Karpas-422 (cell line): ENCODE data around the gene DDX49. TPM values are rescaled to one million over a fixed set of nuclear protein-coding genes. Genes with fewer than 3 reads are reported as not detected.

ENCODE experiments used
- DNase-seq: peaks from one replicate; pipeline ENCODE4 v3.0.0-alpha.2; 2015
- H2AFZ ChIP-seq: fragments of 200-600 bp; sonication (generic); 2 replicates; pipeline ENCODE4 v1.6.1; 2014; ENCODE audit warnings: antibody characterized with exemption, low read length, mixed read lengths
- H3K27ac ChIP-seq: fragments of 200-600 bp; sonication (generic); 2 replicates; pipeline ENCODE4 v1.5.1; 2014; ENCODE audit warnings: mild to moderate bottlenecking, low read length, moderate library complexity
- H3K27me3 ChIP-seq: fragments of 200-600 bp; sonication (generic); 2 replicates; pipeline ENCODE4 v1.6.1; 2014; ENCODE audit warnings: low read length, mixed read lengths
- H3K36me3 ChIP-seq: fragments of 200-600 bp; sonication (generic); 2 replicates; pipeline ENCODE4 v1.6.1; 2014; ENCODE audit warnings: low read length, mixed read lengths; ENCODE audit not compliant: insufficient read depth
- H3K4me1 ChIP-seq: fragments of 200-600 bp; sonication (generic); 2 replicates; pipeline ENCODE4 v1.6.1; 2014; ENCODE audit warnings: mild to moderate bottlenecking, low read length, mixed read lengths
- H3K4me2 ChIP-seq: fragments of 200-600 bp; sonication (generic); 2 replicates; pipeline ENCODE4 v1.6.1; 2014; ENCODE audit warnings: low read length, low read depth, mild to moderate bottlenecking; ENCODE audit not compliant: poor library complexity, severe bottlenecking
- H3K4me3 ChIP-seq: fragments of 200-600 bp; sonication (generic); 2 replicates; pipeline ENCODE4 v1.5.1; 2014; ENCODE audit warnings: mild to moderate bottlenecking, antibody characterized with exemption, low read length, mixed read lengths
- H3K79me2 ChIP-seq: fragments of 200-600 bp; sonication (generic); 2 replicates; pipeline ENCODE4 v1.6.1; 2014; ENCODE audit warnings: mild to moderate bottlenecking, low read length, mixed read lengths
- H3K9ac ChIP-seq: fragments of 200-600 bp; sonication (generic); 2 replicates; pipeline ENCODE4 v1.6.0; 2014; ENCODE audit warnings: low read length
- H3K9me2 ChIP-seq: fragments of 200-600 bp; sonication (generic), shearing (Covaris generic); replicated peaks from 2 replicates; pipeline ENCODE4 v1.6.0; 2014; ENCODE audit warnings: mild to moderate bottlenecking, low read length, moderate library complexity; ENCODE audit not compliant: insufficient read depth
- H3K9me3 ChIP-seq: fragments of 300-700, 200-600 bp; sonication (generic); 2 replicates; pipeline ENCODE4 v1.6.1; 2014; ENCODE audit warnings: low read length, mixed read lengths
- H4K20me1 ChIP-seq: fragments of 200-600 bp; sonication (generic); 2 replicates; pipeline ENCODE4 v1.6.1; 2014; ENCODE audit warnings: mild to moderate bottlenecking, antibody characterized with exemption, low read length, low read depth; ENCODE audit not compliant: insufficient read depth
- total RNA-seq: library from RNA; depleted of rRNA; stranded (reverse); fragments of >200 nt; shearing (Covaris generic); gene quantifications from 2 replicates; pipeline ENCODE4 v1.2.3, GENCODE V29; 2014; ENCODE audit warnings: low replicate concordance; rRNA removed

DDX49 gene, protein sequence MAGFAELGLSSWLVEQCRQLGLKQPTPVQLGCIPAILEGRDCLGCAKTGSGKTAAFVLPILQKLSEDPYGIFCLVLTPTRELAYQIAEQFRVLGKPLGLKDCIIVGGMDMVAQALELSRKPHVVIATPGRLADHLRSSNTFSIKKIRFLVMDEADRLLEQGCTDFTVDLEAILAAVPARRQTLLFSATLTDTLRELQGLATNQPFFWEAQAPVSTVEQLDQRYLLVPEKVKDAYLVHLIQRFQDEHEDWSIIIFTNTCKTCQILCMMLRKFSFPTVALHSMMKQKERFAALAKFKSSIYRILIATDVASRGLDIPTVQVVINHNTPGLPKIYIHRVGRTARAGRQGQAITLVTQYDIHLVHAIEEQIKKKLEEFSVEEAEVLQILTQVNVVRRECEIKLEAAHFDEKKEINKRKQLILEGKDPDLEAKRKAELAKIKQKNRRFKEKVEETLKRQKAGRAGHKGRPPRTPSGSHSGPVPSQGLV
- 49.3 and 74.5 TPM in 2 replicates for total RNA-seq

DNA sequence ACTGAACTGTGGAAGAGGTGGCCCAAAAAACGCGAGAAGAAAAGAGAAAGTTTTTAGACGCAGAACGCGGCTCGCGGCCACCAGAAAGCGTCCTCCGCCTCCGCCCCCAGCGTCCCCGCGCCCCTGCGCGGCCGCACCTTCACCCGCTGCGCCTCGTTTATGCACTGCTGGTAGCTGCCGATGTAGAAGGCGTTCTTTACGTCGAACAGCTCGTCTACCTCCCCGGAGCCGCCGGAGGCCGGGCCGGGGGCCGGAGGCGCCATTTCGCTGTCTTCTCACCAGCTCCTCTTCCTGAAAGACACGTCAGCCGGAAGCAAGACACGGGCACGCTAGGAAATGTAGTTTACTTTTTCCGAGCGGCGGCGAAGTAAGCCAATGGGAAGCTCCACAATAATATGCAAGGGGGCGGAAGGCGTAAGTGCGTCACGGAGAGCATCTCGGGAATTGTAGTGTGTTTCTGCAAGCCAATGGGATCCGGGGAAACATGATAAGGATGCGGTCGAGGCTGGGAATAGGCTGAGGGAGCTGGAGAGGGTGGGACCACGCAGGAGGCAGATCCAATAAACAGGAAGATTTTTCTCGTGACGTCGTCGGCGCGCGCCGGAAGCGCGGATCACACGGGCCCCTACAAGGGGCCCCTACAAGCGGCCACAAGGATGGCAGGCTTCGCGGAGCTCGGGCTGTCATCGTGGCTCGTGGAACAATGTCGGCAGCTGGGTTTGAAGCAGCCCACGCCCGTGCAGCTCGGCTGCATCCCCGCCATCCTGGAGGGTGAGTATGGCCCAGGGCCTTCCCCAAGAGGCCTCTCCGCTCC, at the start of gene DDX49, which contains the start of gene COPE:
Gene DDX49 (plus strand): TSS at position 630 of the 814 bp plus-strand sequence. CDS start 27 bp downstream, at position 657.
Gene COPE (minus strand): TSS at position 302 of the 814 bp plus-strand sequence. CDS start 39 bp downstream, at position 263.
- DNase-seq, result peak; percentile 100
- Histone ChIP-seq H3K9me3 (no peaks in the 10 kb centered on the region), H4K20me1 (peaks cover 6% of the 10 kb centered on the region; the same call in 1 of the 2 replicates), H3K4me1 (peaks cover 22% of the 10 kb centered on the region), H3K36me3 (peaks cover 9% of the 10 kb centered on the region), H3K27me3 (no peaks in the 10 kb centered on the region), H3K27ac (peak within 1 kb of the TSS; percentile 29; the same call in 1 of the 2 replicates), H3K9ac (peak within 1 kb of the TSS; percentile 90), H3K4me3 (peak within 1 kb of the TSS; percentile 98), H3K9me2 (no peaks in the 10 kb centered on the region), H2AFZ (peak within 1 kb of the TSS; percentile 34; the same call in 1 of the 2 replicates), H3K79me2 (peaks cover 62% of the 10 kb centered on the region), H3K4me2 (peak within 1 kb of the TSS; percentile 96)

DNA sequence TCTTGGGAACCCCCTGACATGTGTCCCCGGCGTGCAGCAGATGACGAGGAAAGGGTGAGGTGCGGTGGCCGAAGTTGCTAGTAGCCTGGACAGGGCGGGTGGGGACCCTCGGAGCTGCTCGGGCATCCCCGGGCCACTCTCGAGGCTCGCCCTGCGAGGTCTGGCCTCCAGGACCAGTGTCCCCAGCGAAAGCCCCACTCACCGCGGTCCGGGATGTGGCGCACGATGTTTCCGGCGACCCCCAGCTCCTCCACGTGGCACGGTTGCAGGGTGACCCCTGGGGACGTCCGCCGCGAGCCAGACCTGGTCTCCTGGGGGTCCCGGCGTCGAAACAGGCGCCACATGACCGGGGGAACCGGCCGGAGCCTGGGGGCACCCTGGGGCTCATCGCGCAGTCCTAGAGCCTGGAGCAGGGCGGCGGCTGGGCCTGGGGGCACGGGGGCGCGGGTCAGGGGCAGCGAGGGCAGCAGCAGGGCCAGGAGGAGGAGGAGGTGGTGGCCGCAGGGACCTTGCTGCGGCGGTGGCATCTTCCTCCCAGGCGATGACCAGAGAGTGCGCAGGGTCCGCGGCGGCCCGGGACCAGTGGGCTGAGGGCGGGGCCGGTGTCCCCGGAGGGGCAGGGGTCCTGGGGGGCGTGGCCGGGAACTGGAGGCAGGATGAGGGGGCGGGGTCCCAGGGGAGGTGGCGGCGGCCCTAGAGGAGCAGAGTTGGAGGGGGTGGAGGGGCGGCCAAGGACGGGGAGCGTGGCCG, 49.6 kb upstream of the DDX49 start:
- no peak overlapping the region for H3K9ac ChIP-seq
- no peaks in the 10 kb centered on the region for H3K4me1 ChIP-seq
- no peak overlapping the region for H3K27ac ChIP-seq
- peaks cover 16% of the 10 kb centered on the region; the same call in 1 of the 2 replicates for H4K20me1 ChIP-seq
- no peak overlapping the region for H3K4me2 ChIP-seq
- peaks cover 16% of the 10 kb centered on the region for H3K36me3 ChIP-seq
- H3K79me2 ChIP-seq, result peaks cover 14% of the 10 kb centered on the region
- no peak for DNase-seq
- no peaks in the 10 kb centered on the region for H3K9me2 ChIP-seq
- H3K9me3 ChIP-seq, result no peaks in the 10 kb centered on the region
- no peak overlapping the region for H2AFZ ChIP-seq
- H3K27me3 ChIP-seq, result no peaks in the 10 kb centered on the region
- no peak overlapping the region for H3K4me3 ChIP-seq

DNA sequence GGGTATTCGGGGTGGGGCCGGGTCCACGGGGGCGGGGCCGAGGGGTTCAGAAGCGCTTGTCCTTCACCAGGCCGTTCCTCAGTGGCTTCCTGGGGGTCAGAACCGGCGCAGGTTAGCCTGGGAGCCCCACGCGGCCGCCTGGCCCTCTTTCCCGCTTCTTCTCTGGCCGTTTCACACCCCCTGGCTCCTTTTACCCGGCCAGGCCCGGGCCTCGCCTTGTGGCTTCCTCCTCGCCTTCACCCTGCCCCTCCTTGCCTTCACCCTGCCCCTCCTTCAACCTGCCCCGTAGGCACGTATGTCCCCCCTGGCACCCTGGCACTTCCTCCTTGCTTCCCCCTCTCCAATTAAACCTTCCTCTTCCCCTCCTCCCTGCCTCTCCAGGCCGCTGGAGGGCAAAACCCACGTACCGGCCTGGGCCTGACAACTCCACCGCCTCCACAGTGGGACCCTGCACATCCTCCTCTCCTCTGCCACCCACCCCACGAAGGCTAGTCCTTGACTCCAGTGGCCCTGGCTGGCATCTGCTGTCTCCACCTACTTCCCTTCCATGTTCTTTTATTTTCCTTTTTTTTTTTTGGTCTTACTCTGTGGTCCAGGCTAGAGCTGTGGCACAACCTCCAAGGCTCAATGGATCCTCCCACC, 48.9 kb upstream of the DDX49 start:
- Histone ChIP-seq H2AFZ (no peak overlapping the region), H3K27me3 (no peaks in the 10 kb centered on the region), H3K9ac (no peak overlapping the region), H3K4me2 (no peak overlapping the region), H3K36me3 (peaks cover 16% of the 10 kb centered on the region), H3K79me2 (peaks cover 14% of the 10 kb centered on the region), H3K4me3 (no peak overlapping the region), H4K20me1 (peaks cover 16% of the 10 kb centered on the region; the same call in 1 of the 2 replicates), H3K9me3 (no peaks in the 10 kb centered on the region), H3K9me2 (no peaks in the 10 kb centered on the region), H3K4me1 (no peaks in the 10 kb centered on the region), H3K27ac (no peak overlapping the region)
- no peak for DNase-seq

DNA sequence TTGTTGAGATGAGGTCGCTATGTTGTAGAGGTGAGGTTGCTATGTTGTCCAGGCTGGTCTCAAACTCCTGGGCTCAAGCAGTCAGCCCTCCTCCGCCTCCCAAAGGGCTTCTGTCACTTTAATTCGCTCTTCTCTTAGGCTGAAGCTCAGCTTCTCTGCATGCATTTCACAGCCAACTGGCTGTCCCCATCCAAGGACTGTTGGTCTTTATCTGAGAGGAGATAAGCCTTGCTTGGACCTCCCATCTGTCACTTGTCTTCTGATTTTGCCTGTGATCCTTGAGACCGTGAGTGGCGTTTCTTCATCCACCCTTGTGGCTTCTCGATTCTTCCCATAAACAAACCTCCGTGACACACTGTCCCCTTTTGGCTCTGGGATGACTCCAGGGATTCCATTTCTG, 48.0 kb upstream of the DDX49 start:
- H3K79me2 ChIP-seq, result peaks cover 13% of the 10 kb centered on the region
- no peaks in the 10 kb centered on the region for H3K27me3 ChIP-seq
- no peak overlapping the region for H2AFZ ChIP-seq
- no peaks in the 10 kb centered on the region for H3K9me3 ChIP-seq
- H3K4me1 ChIP-seq, result no peaks in the 10 kb centered on the region
- no peak overlapping the region for H3K9ac ChIP-seq
- no peak overlapping the region for H3K27ac ChIP-seq
- peaks cover 16% of the 10 kb centered on the region; the same call in 1 of the 2 replicates for H4K20me1 ChIP-seq
- DNase-seq, result no peak
- H3K4me2 ChIP-seq, result no peak overlapping the region
- H3K9me2 ChIP-seq, result no peaks in the 10 kb centered on the region
- H3K4me3 ChIP-seq, result no peak overlapping the region
- peaks cover 16% of the 10 kb centered on the region for H3K36me3 ChIP-seq

DNA sequence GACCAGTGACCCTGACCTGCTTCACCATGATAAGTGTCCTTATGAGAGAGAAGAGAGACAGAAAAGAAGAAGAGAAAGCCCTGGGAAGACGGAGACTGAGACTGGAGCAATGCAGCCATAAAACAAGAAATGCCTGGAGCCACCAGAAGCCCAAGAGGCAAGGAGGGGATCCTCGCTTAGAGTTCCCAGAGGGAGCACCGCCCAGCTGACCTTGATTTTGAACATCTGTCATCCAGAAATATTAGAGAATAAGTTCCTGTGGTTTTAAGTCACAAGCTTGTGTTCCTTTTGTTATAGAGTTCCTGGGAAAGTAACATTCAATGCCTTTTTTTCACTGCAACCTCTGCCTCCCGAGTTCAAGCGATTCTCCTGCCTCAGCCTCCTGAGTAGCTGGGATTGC, 43.8 kb upstream of the DDX49 start:
- Histone ChIP-seq H3K9me2 (no peaks in the 10 kb centered on the region), H3K27ac (no peak overlapping the region), H2AFZ (no peak overlapping the region), H3K4me1 (no peaks in the 10 kb centered on the region), H3K36me3 (0 out of 2 replicates have a peak, but pooled peaks cover 4% of the 10 kb centered on the region), H3K4me3 (no peak overlapping the region), H3K9me3 (no peaks in the 10 kb centered on the region), H3K4me2 (no peak overlapping the region), H3K27me3 (no peaks in the 10 kb centered on the region), H4K20me1 (no peaks in the 10 kb centered on the region), H3K79me2 (no peaks in the 10 kb centered on the region), H3K9ac (no peak overlapping the region)
- no peak for DNase-seq

DNA sequence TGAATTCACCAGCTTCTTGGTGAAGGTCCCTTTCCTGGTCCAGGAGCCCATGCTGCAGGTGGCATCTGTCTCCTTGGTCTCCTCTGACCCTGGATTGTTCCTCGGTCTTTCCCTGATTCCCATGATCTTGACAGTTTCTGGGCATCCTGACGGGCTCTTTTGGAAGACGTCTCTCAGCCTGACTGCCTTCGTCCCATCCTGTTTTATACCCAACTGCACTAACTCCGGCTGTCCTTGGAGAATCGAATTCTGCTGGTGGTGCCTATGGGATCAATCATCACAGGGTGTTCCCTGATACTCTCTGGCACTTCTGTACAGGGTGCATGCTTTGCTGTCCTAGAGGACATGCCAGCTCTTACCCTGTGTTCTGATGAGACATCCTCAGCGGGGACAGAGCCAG, 42.6 kb upstream of the DDX49 start:
- Histone ChIP-seq H3K36me3 (0 out of 2 replicates have a peak, but pooled peaks cover 4% of the 10 kb centered on the region), H3K27me3 (no peaks in the 10 kb centered on the region), H3K4me1 (no peaks in the 10 kb centered on the region), H3K4me2 (no peak overlapping the region), H3K9me3 (no peaks in the 10 kb centered on the region), H3K9ac (no peak overlapping the region), H3K79me2 (no peaks in the 10 kb centered on the region), H2AFZ (no peak overlapping the region), H4K20me1 (no peaks in the 10 kb centered on the region), H3K4me3 (no peak overlapping the region), H3K9me2 (no peaks in the 10 kb centered on the region), H3K27ac (no peak overlapping the region)
- no peak for DNase-seq

DNA sequence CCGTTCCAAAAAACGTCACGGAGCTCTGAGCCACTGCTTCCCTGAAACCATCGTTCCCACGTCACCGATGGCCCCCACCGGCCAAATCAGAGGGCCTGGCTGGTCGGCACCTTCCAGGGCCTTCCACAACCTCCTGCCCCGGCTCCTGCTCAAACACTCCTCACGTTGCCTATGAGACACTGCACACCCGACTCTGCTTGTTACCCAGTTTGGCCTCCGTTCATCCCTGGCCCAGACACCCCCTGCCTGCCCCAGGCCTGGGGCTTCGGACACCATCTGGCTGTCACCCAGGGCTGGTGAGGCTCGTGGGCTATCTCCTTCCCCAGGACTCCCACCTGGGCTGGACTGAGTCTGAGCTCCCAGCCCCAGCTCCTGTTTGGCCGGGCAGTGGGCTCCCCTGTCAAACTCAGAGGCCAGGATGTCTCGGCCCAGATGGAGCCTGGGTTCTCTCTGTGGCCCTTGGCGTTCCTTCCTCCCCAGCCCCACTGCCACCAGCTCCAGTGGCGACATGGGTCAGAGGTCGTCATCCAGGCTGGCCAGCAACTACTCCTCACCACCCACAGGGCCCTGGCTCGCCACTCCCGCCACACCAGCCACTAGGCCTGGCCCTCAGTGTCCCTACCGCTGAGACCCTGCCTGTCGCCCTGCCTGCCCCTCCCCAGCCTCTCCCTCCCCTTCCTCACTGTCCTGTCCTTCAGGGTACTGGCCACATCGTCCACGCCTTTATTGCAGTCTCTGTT, 41.3 kb upstream of the DDX49 start:
- no peak overlapping the region for H3K9ac ChIP-seq
- no peaks in the 10 kb centered on the region for H3K9me3 ChIP-seq
- no peaks in the 10 kb centered on the region for H3K4me1 ChIP-seq
- no peaks in the 10 kb centered on the region for H3K27me3 ChIP-seq
- no peaks in the 10 kb centered on the region for H4K20me1 ChIP-seq
- H3K4me3 ChIP-seq, result no peak overlapping the region
- H3K36me3 ChIP-seq, result 0 out of 2 replicates have a peak, but pooled peaks cover 4% of the 10 kb centered on the region
- H3K27ac ChIP-seq, result no peak overlapping the region
- H3K9me2 ChIP-seq, result no peaks in the 10 kb centered on the region
- no peak overlapping the region for H3K4me2 ChIP-seq
- H2AFZ ChIP-seq, result no peak overlapping the region
- H3K79me2 ChIP-seq, result no peaks in the 10 kb centered on the region
- DNase-seq, result no peak
